H9 (cell line): Measurements from ENCODE around the gene NAV1. TPM values are rescaled to one million over a fixed set of nuclear protein-coding genes. Genes with fewer than 3 reads are reported as not detected.

Experiments
- DNase-seq: peaks from one replicate; pipeline ENCODE4 v3.0.0-alpha.2; 2017
- H2AFZ ChIP-seq: one replicate; pipeline ENCODE4 v1.6.1; 2013; ENCODE audit warnings: mild to moderate bottlenecking, low read length, control low read depth, moderate library complexity
- H2AK5ac ChIP-seq: 2 replicates; pipeline ENCODE4 v1.6.1; 2013; ENCODE audit warnings: low read length, control low read depth, mixed read lengths; ENCODE audit not compliant: insufficient read length
- H2BK120ac ChIP-seq: one replicate; pipeline ENCODE4 v1.6.1; 2013; ENCODE audit warnings: low read depth, mild to moderate bottlenecking, low read length, control low read depth, inconsistent platforms; ENCODE audit not compliant: poor library complexity, severe bottlenecking
- H2BK12ac ChIP-seq: 2 replicates; pipeline ENCODE4 v1.6.1; 2013; ENCODE audit warnings: low read length, control low read depth, mixed read lengths, low read depth; ENCODE audit not compliant: insufficient read length
- H2BK15ac ChIP-seq: 2 replicates; pipeline ENCODE4 v1.6.1; 2013; ENCODE audit warnings: low read depth, low read length, control low read depth
- H2BK20ac ChIP-seq: one replicate; pipeline ENCODE4 v1.6.1; 2013; ENCODE audit warnings: low read depth, mild to moderate bottlenecking, low read length, control low read depth, inconsistent platforms; ENCODE audit not compliant: poor library complexity, severe bottlenecking
- H2BK5ac ChIP-seq: 2 replicates; pipeline ENCODE4 v1.6.1; 2013; ENCODE audit warnings: low read length, control low read depth, mixed read lengths; ENCODE audit not compliant: insufficient read length
- H3K14ac ChIP-seq: 2 replicates; pipeline ENCODE4 v1.6.1; 2013; ENCODE audit warnings: low read length, control low read depth; ENCODE audit not compliant: insufficient read depth
- H3K18ac ChIP-seq: 2 replicates; pipeline ENCODE4 v1.6.1; 2013; ENCODE audit warnings: low read depth, mild to moderate bottlenecking, mixed read lengths, low read length, control low read depth; ENCODE audit not compliant: insufficient read length
- H3K23ac ChIP-seq: 2 replicates; pipeline ENCODE4 v1.6.1; 2013; ENCODE audit warnings: low read length, control low read depth, mixed read lengths, low read depth; ENCODE audit not compliant: insufficient read length
- H3K23me2 ChIP-seq: 2 replicates; pipeline ENCODE4 v1.6.1; 2013; ENCODE audit warnings: low read depth, mild to moderate bottlenecking, mixed read lengths, low read length, control low read depth; ENCODE audit not compliant: insufficient read length, poor library complexity, severe bottlenecking
- H3K27ac ChIP-seq: 2 replicates; pipeline ENCODE4 v1.5.1; 2013; ENCODE audit warnings: low read length, control low read depth, mixed read lengths, low read depth; ENCODE audit not compliant: insufficient read length
- H3K27me3 ChIP-seq: 2 replicates; pipeline ENCODE4 v1.6.1; 2013; ENCODE audit warnings: low read length, control low read depth, inconsistent platforms; ENCODE audit not compliant: insufficient read depth
- H3K4ac ChIP-seq: 2 replicates; pipeline ENCODE4 v1.6.1; 2013; ENCODE audit warnings: low read depth, mild to moderate bottlenecking, control low read depth, inconsistent platforms, low read length, moderate library complexity
- H3K4me1 ChIP-seq: 2 replicates; pipeline ENCODE4 v1.6.1; 2013; ENCODE audit warnings: low read length, control low read depth, inconsistent platforms; ENCODE audit not compliant: insufficient read depth
- H3K4me2 ChIP-seq: 2 replicates; pipeline ENCODE4 v1.6.1; 2013; ENCODE audit warnings: low read length, control low read depth, mixed read lengths; ENCODE audit not compliant: insufficient read length, insufficient read depth
- H3K56ac ChIP-seq: 2 replicates; pipeline ENCODE4 v1.6.1; 2013; ENCODE audit warnings: low read depth, mild to moderate bottlenecking, mixed read lengths, low read length, control low read depth; ENCODE audit not compliant: insufficient read length
- H3K79me1 ChIP-seq: 2 replicates; pipeline ENCODE4 v1.6.1; 2013; ENCODE audit warnings: low read depth, mild to moderate bottlenecking, moderate library complexity, low read length, control low read depth, inconsistent platforms; ENCODE audit not compliant: insufficient read depth, poor library complexity, severe bottlenecking
- H3K79me2 ChIP-seq: 2 replicates; pipeline ENCODE4 v1.6.1; 2013; ENCODE audit warnings: low read length, control low read depth, inconsistent platforms; ENCODE audit not compliant: insufficient read depth
- H3K9ac ChIP-seq: 2 replicates; pipeline ENCODE4 v1.6.1; 2013; ENCODE audit warnings: low read length, control low read depth, mixed read lengths; ENCODE audit not compliant: insufficient read length; ENCODE audit errors: extremely low read depth
- H3K9me3 ChIP-seq: one replicate; pipeline ENCODE4 v1.6.1; 2013; ENCODE audit warnings: low read depth, low read length, inconsistent platforms; ENCODE audit not compliant: control insufficient read depth
- H3T11ph ChIP-seq: one replicate; pipeline ENCODE4 v1.6.1; 2013; ENCODE audit warnings: mild to moderate bottlenecking, low read length, control low read depth, inconsistent platforms
- H4K20me1 ChIP-seq: one replicate; pipeline ENCODE4 v1.6.1; 2013; ENCODE audit not compliant: control insufficient read depth, insufficient read length, insufficient read depth
- H4K5ac ChIP-seq: 2 replicates; pipeline ENCODE4 v1.6.1; 2013; ENCODE audit warnings: low read depth, mild to moderate bottlenecking, mixed read lengths, low read length, control low read depth; ENCODE audit not compliant: insufficient read length
- H4K8ac ChIP-seq: replicated peaks from 2 replicates; pipeline ENCODE4 v1.6.1; 2013; ENCODE audit warnings: low read length, control low read depth, mixed read lengths, low read depth; ENCODE audit not compliant: insufficient read length
- H4K91ac ChIP-seq: 2 replicates; pipeline ENCODE4 v1.6.1; 2013; ENCODE audit warnings: low read depth, mild to moderate bottlenecking, moderate library complexity, mixed read lengths, low read length, control low read depth; ENCODE audit not compliant: insufficient read length
- H3K27ac Mint-ChIP-seq, 3 experiments: 2 replicates in 2 of 3; 3 replicates in 1 of 3; pipeline ENCODE4 v1.8.0; 2020 to 2021; ENCODE audit warnings: mixed read lengths in 3 of 3, mild to moderate bottlenecking in 1 of 3, moderate library complexity in 1 of 3
- H3K27me3 Mint-ChIP-seq: 2 replicates; pipeline ENCODE4 v1.8.0; 2021; ENCODE audit warnings: low read depth, mild to moderate bottlenecking, moderate library complexity, mixed read lengths
- H3K36me3 Mint-ChIP-seq, 3 experiments: 2 replicates in 2 of 3; 3 replicates in 1 of 3; pipeline ENCODE4 v1.8.0; 2020 to 2021; ENCODE audit warnings: low read depth in 3 of 3, mixed read lengths in 3 of 3; ENCODE audit not compliant: insufficient read depth in 1 of 3
- H3K4me1 Mint-ChIP-seq, 2 experiments: 2 replicates each; pipeline ENCODE4 v1.8.0; 2020; ENCODE audit warnings: mixed read lengths in 2 of 2
- H3K4me3 Mint-ChIP-seq, 2 experiments: 2 replicates in 1 of 2; 3 replicates in 1 of 2; pipeline ENCODE4 v1.8.0; 2020 to 2021; ENCODE audit warnings: mild to moderate bottlenecking in 2 of 2, mixed read lengths in 2 of 2, moderate library complexity in 1 of 2
- H3K9me3 Mint-ChIP-seq, 2 experiments: 2 replicates in 1 of 2; 3 replicates in 1 of 2; pipeline ENCODE4 v1.8.0; 2020; ENCODE audit warnings: mild to moderate bottlenecking in 2 of 2, mixed read lengths in 2 of 2, moderate library complexity in 1 of 2
- CTCF ChIP-seq: fragments of 200-600 bp; sonication (generic); conservative IDR thresholded peaks from 3 replicates; pipeline ENCODE4 v1.8.0; 2021; ENCODE audit warnings: antibody characterized with exemption, mild to moderate bottlenecking
- WGBS: extraction: QIAGEN DNeasy Blood & Tissue Kit; methylation state at CpG from one replicate; pipeline ENCODE4 v1.1.7; 2013; ENCODE audit warnings: missing lambda C conversion rate, low lambda C conversion rate, mixed read lengths; ENCODE audit not compliant: insufficient read length; ENCODE audit errors: extremely low coverage; 5-methylcytosine and 5-hydroxymethylcytosine counted together
- total RNA-seq: library from RNA; stranded (reverse); gene quantifications from 2 replicates; pipeline ENCODE4 v1.2.1, GENCODE V29; 2021

NAV1 gene
- total RNA-seq, 1 experiment from 2014 or later, result 20.5 TPM

DNA sequence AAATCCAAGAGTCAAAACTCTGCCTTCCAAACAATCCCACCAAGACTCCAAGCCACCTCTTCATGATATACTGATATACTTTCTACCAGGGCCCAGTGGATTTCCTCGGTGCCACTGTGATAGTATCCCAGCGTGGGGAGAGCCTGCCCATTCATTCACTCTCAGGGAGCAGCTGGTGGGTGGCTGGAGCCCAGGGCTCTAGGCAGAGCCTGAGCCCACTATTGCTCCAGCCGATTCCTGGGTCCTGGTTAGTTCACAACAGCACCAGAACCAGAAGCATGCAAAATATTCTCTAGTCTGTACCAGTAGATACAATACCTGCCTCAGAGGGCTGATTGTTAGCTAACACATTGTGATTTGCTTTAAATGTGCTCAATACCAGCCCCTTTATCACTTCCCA lies 32.8 kb upstream of the NAV1 start:
- Histone ChIP-seq H3K79me2 (no peaks in the 10 kb centered on the region), H3K9ac (no peak overlapping the region)
- WGBS, result no CpG with 5 or more reads among the region's 3 CpGs

More for the DNA sequence above, 32.8 kb upstream of the NAV1 start:
- Histone ChIP-seq H2BK20ac (no peak overlapping the region), H2BK120ac (no peak overlapping the region), H3K9me3 (no peaks in the 10 kb centered on the region), H3T11ph (no peak overlapping the region), H4K91ac (no peak overlapping the region), H2BK5ac (no peak overlapping the region), H2BK12ac (no peak overlapping the region), H4K8ac (no peak overlapping the region), H3K27me3 (peaks cover 4% of the 10 kb centered on the region; the same call in 1 of the 2 replicates), H3K27ac (no peak overlapping the region), H2BK15ac (no peak overlapping the region), H3K4me1 (peaks cover 4% of the 10 kb centered on the region), H2AFZ (no peak overlapping the region), H3K4me2 (peak overlapping the region; percentile 52), H3K79me1 (no peaks in the 10 kb centered on the region), H3K14ac (no peak overlapping the region), H3K18ac (no peak overlapping the region), H3K23me2 (peaks cover 8% of the 10 kb centered on the region), H2AK5ac (no peak overlapping the region), H3K56ac (no peak overlapping the region), H4K20me1 (no peaks in the 10 kb centered on the region), H4K5ac (no peak overlapping the region), H3K23ac (no peak overlapping the region), H3K4ac (no peak overlapping the region)
- H3K36me3 Mint-ChIP-seq, result no peaks in the 10 kb centered on the region
- H3K4me1 Mint-ChIP-seq, result peaks cover 29 to 38% of the 10 kb centered on the region in 2 experiments
- DNase-seq, result no peak
- H3K27ac Mint-ChIP-seq, result peak overlapping the region in 2 of 3 experiments; percentile 85 to 91; a peak in 1 of 7 replicates
- H3K9me3 Mint-ChIP-seq, result no peaks in the 10 kb centered on the region
- H3K4me3 Mint-ChIP-seq, result no peak overlapping the region; a peak in 1 of 5 replicates
- H3K27me3 Mint-ChIP-seq, result peaks cover 2% of the 10 kb centered on the region; the same call in 1 of the 2 replicates
- no peak for TF ChIP-seq CTCF
